ENCODE data around the gene DZIP3. TPM values are rescaled to one million over a fixed set of nuclear protein-coding genes. Genes with fewer than 3 reads are reported as not detected.

Gene DZIP3
- total and polyA plus RNA-seq, 2 experiments from 2014 or later: 28.7 to 32.0 TPM

DNA sequence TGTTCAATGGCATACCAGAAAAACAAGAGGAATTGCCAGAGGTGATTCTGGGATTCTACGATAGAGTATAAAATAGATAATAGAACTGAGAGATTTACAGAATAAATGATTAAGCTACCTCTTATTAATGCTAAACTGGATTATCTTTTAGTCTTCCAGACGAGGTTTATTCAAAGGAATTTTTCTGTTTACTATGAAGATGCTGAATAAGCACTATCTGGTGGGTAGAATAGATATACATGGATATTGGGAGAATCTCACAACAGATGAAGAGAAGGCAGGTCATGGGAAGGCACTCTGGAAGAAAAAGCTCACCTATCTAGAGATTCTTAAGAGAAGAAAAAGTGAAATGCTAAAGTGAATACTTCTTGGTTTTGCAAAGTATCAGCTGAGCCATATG is 11.5 kb upstream of the DZIP3 start:
- no peaks in the 10 kb centered on the region for H3K27me3 ChIP-seq (ENCODE audit: insufficient read depth)
- no peaks in the 10 kb centered on the region; the same call in 1 of the 2 replicates for H4K20me1 ChIP-seq (replicated peaks; ENCODE audit: insufficient read depth)
- H3K27me3 Mint-ChIP-seq (ENCODE audit: insufficient read depth, low read depth, poor library complexity): no peaks in the 10 kb centered on the region
- TF ChIP-seq, protein P1, sequence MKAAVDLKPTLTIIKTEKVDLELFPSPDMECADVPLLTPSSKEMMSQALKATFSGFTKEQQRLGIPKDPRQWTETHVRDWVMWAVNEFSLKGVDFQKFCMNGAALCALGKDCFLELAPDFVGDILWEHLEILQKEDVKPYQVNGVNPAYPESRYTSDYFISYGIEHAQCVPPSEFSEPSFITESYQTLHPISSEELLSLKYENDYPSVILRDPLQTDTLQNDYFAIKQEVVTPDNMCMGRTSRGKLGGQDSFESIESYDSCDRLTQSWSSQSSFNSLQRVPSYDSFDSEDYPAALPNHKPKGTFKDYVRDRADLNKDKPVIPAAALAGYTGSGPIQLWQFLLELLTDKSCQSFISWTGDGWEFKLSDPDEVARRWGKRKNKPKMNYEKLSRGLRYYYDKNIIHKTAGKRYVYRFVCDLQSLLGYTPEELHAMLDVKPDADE (IDR thresholded peaks at IDR 0.05): no peak
- TF ChIP-seq STAT1 (IDR thresholded peaks at IDR 0.05; ENCODE audit: unreplicated experiment) (no peak), POLR2AphosphoS5 (IDR thresholded peaks at IDR 0.05; ENCODE audit: low read depth) (no peak)
- peaks cover 37% of the 10 kb centered on the region for H3K4me1 Mint-ChIP-seq
- no peaks in the 10 kb centered on the region for H3K9me2 ChIP-seq (ENCODE audit: insufficient read depth)
- ATAC-seq: no peak
- H3K27ac ChIP-seq (ENCODE audit: low read depth): 0 out of 2 replicates have a peak overlapping the region, but pooled peaks have one; percentile 13
- peaks cover 6% of the 10 kb centered on the region for H3F3A ChIP-seq (replicated peaks; ENCODE audit: low read depth)
- H3K79me2 ChIP-seq (replicated peaks; ENCODE audit: insufficient read depth): 0 out of 2 replicates have a peak, but pooled peaks cover 2% of the 10 kb centered on the region
- H3K9me3 Mint-ChIP-seq: no peaks in the 10 kb centered on the region
- no peak for DNase-seq (ENCODE audit: low spot score)
- H3K36me3 Mint-ChIP-seq (ENCODE audit: low read depth): peaks cover 78% of the 10 kb centered on the region
- H3K36me3 ChIP-seq (ENCODE audit: insufficient read depth): peaks cover 33% of the 10 kb centered on the region; the same call in 1 of the 2 replicates
- no peak overlapping the region for H3K27ac Mint-ChIP-seq
- H3K4me1 ChIP-seq (ENCODE audit: insufficient read depth): peaks cover 41% of the 10 kb centered on the region
- H3K4me3 Mint-ChIP-seq: no peak overlapping the region
- no peak overlapping the region for H2AFZ ChIP-seq
- no peak overlapping the region for H3K4me2 ChIP-seq
- no peak overlapping the region for H3K4me3 ChIP-seq

- peaks cover 4% of the 10 kb centered on the region for H3K27me3 Mint-ChIP-seq (ENCODE audit: insufficient read depth, low read depth, poor library complexity)
- H2AFZ ChIP-seq: 0 out of 2 replicates have a peak overlapping the region, but pooled peaks have one; percentile 70
- H3K27ac Mint-ChIP-seq: peak overlapping the region; percentile 97
- no peaks in the 10 kb centered on the region for H3K9me2 ChIP-seq (ENCODE audit: insufficient read depth)
- peak overlapping the region; percentile 66 for H3K4me3 ChIP-seq
- H3K36me3 ChIP-seq (ENCODE audit: insufficient read depth): no peaks in the 10 kb centered on the region; the same call in 1 of the 2 replicates
- H4K20me1 ChIP-seq (replicated peaks; ENCODE audit: insufficient read depth): no peaks in the 10 kb centered on the region
- TF ChIP-seq, protein P2, sequence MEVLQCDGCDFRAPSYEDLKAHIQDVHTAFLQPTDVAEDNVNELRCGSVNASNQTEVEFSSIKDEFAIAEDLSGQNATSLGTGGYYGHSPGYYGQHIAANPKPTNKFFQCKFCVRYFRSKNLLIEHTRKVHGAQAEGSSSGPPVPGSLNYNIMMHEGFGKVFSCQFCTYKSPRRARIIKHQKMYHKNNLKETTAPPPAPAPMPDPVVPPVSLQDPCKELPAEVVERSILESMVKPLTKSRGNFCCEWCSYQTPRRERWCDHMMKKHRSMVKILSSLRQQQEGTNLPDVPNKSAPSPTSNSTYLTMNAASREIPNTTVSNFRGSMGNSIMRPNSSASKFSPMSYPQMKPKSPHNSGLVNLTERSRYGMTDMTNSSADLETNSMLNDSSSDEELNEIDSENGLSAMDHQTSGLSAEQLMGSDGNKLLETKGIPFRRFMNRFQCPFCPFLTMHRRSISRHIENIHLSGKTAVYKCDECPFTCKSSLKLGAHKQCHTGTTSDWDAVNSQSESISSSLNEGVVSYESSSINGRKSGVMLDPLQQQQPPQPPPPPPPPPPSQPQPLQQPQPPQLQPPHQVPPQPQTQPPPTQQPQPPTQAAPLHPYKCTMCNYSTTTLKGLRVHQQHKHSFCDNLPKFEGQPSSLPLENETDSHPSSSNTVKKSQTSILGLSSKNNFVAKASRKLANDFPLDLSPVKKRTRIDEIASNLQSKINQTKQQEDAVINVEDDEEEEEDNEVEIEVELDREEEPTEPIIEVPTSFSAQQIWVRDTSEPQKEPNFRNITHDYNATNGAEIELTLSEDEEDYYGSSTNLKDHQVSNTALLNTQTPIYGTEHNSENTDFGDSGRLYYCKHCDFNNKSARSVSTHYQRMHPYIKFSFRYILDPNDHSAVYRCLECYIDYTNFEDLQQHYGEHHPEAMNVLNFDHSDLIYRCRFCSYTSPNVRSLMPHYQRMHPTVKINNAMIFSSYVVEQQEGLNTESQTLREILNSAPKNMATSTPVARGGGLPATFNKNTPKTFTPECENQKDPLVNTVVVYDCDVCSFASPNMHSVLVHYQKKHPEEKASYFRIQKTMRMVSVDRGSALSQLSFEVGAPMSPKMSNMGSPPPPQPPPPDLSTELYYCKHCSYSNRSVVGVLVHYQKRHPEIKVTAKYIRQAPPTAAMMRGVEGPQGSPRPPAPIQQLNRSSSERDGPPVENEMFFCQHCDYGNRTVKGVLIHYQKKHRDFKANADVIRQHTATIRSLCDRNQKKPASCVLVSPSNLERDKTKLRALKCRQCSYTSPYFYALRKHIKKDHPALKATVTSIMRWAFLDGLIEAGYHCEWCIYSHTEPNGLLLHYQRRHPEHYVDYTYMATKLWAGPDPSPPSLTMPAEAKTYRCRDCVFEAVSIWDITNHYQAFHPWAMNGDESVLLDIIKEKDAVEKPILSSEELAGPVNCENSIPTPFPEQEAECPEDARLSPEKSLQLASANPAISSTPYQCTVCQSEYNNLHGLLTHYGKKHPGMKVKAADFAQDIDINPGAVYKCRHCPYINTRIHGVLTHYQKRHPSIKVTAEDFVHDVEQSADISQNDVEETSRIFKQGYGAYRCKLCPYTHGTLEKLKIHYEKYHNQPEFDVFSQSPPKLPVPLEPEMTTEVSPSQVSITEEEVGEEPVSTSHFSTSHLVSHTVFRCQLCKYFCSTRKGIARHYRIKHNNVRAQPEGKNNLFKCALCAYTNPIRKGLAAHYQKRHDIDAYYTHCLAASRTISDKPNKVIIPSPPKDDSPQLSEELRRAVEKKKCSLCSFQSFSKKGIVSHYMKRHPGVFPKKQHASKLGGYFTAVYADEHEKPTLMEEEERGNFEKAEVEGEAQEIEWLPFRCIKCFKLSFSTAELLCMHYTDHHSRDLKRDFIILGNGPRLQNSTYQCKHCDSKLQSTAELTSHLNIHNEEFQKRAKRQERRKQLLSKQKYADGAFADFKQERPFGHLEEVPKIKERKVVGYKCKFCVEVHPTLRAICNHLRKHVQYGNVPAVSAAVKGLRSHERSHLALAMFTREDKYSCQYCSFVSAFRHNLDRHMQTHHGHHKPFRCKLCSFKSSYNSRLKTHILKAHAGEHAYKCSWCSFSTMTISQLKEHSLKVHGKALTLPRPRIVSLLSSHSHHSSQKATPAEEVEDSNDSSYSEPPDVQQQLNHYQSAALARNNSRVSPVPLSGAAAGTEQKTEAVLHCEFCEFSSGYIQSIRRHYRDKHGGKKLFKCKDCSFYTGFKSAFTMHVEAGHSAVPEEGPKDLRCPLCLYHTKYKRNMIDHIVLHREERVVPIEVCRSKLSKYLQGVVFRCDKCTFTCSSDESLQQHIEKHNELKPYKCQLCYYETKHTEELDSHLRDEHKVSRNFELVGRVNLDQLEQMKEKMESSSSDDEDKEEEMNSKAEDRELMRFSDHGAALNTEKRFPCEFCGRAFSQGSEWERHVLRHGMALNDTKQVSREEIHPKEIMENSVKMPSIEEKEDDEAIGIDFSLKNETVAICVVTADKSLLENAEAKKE (CRISPR knock-in tag; IDR thresholded peaks at IDR 0.05): no peak
- no peak for TF ChIP-seq EZH2phosphoT487 (IDR thresholded peaks at IDR 0.05; ENCODE audit: unreplicated experiment)
- TF ChIP-seq, protein P1 (IDR thresholded peaks at IDR 0.05): no peak
- TF ChIP-seq, protein P3, sequence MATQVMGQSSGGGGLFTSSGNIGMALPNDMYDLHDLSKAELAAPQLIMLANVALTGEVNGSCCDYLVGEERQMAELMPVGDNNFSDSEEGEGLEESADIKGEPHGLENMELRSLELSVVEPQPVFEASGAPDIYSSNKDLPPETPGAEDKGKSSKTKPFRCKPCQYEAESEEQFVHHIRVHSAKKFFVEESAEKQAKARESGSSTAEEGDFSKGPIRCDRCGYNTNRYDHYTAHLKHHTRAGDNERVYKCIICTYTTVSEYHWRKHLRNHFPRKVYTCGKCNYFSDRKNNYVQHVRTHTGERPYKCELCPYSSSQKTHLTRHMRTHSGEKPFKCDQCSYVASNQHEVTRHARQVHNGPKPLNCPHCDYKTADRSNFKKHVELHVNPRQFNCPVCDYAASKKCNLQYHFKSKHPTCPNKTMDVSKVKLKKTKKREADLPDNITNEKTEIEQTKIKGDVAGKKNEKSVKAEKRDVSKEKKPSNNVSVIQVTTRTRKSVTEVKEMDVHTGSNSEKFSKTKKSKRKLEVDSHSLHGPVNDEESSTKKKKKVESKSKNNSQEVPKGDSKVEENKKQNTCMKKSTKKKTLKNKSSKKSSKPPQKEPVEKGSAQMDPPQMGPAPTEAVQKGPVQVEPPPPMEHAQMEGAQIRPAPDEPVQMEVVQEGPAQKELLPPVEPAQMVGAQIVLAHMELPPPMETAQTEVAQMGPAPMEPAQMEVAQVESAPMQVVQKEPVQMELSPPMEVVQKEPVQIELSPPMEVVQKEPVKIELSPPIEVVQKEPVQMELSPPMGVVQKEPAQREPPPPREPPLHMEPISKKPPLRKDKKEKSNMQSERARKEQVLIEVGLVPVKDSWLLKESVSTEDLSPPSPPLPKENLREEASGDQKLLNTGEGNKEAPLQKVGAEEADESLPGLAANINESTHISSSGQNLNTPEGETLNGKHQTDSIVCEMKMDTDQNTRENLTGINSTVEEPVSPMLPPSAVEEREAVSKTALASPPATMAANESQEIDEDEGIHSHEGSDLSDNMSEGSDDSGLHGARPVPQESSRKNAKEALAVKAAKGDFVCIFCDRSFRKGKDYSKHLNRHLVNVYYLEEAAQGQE (IDR thresholded peaks at IDR 0.05; ENCODE audit: unreplicated experiment): no peak
- TF ChIP-seq ZNF331 (CRISPR knock-in tag; IDR thresholded peaks at IDR 0.05; ENCODE audit: low read depth): no peak
- TF ChIP-seq POLR2AphosphoS5 (IDR thresholded peaks at IDR 0.05; ENCODE audit: low read depth): no peak
- TF ChIP-seq STAT1 (IDR thresholded peaks at IDR 0.05; ENCODE audit: unreplicated experiment): no peak
- no peak for TF ChIP-seq NANOG (IDR thresholded peaks at IDR 0.05; ENCODE audit: borderline replicate concordance)
- H3K79me2 ChIP-seq (replicated peaks; ENCODE audit: insufficient read depth): peaks cover 84% of the 10 kb centered on the region
- no peak for ATAC-seq
- H3K4me1 ChIP-seq (ENCODE audit: insufficient read depth): peaks cover 20% of the 10 kb centered on the region
- no peaks in the 10 kb centered on the region for H3K27me3 ChIP-seq (ENCODE audit: insufficient read depth)
- no peak for DNase-seq (ENCODE audit: low spot score)
- peak overlapping the region; percentile 99 for H3K27ac ChIP-seq (ENCODE audit: low read depth)
- H3K4me2 ChIP-seq: peak overlapping the region; percentile 95
- H3K4me3 Mint-ChIP-seq: peak overlapping the region; percentile 98
- no peaks in the 10 kb centered on the region for H3F3A ChIP-seq (replicated peaks; ENCODE audit: low read depth)
- peaks cover 13% of the 10 kb centered on the region; the same call in 2 of the 3 replicates for H3K36me3 Mint-ChIP-seq (ENCODE audit: low read depth)
- no peaks in the 10 kb centered on the region for H3K9me3 Mint-ChIP-seq
- peaks cover 34% of the 10 kb centered on the region for H3K4me1 Mint-ChIP-seq
Measured at GRCh38 chr3:108588601-108589000, 921 bp upstream of the DZIP3 start.
